ENCODE results near the gene SSH3. TPM values are rescaled to one million over a fixed set of nuclear protein-coding genes. Genes with fewer than 3 reads are reported as not detected.
A peak's percentile ranks its signal among the peaks of the same experiment; 100 is the strongest.

The SSH3 gene
- total RNA-seq, 1 donor from 2014 or later: 55.4 TPM

GRCh38 chr11:67313125-67313890, 10.0 kb downstream of the SSH3 start:
- peak overlapping the region; percentile 61 for H3K27ac Mint-ChIP-seq
- H3K36me3 Mint-ChIP-seq: peaks cover 1% of the 10 kb centered on the region
- H3K4me1 Mint-ChIP-seq: peaks cover 10% of the 10 kb centered on the region
- DNase-seq (ENCODE audit: low spot score in 2 of 2, unreplicated experiment in 2 of 2): no peak
- H3K27me3 Mint-ChIP-seq (ENCODE audit: low read depth): no peaks in the 10 kb centered on the region
- no peak overlapping the region for H3K4me3 Mint-ChIP-seq
- no peak for TF ChIP-seq CTCF (IDR thresholded peaks at IDR 0.05; ENCODE audit: unreplicated experiment)
- no peaks in the 10 kb centered on the region for H3K9me3 Mint-ChIP-seq

- H3K4me1 Mint-ChIP-seq: peaks cover 16% of the 10 kb centered on the region
- no peak overlapping the region for H3K27ac Mint-ChIP-seq
- TF ChIP-seq CTCF (IDR thresholded peaks at IDR 0.05; ENCODE audit: unreplicated experiment): no peak
- peaks cover 1% of the 10 kb centered on the region for H3K36me3 Mint-ChIP-seq
- H3K9me3 Mint-ChIP-seq: no peaks in the 10 kb centered on the region
- H3K27me3 Mint-ChIP-seq (ENCODE audit: low read depth): peaks cover 4% of the 10 kb centered on the region
- no peak overlapping the region for H3K4me3 Mint-ChIP-seq
- DNase-seq (ENCODE audit: low spot score in 2 of 2, unreplicated experiment in 2 of 2): no peak
These were observed 10.9 kb downstream of the SSH3 start for GRCh38 chr11:67314218-67314617.

GRCh38 chr11:67315325-67315909, 12.1 kb downstream of the SSH3 start:
- Mint-ChIP-seq H3K27ac (no peak overlapping the region), H3K4me3 (peak overlapping the region; percentile 56), H3K4me1 (peaks cover 16% of the 10 kb centered on the region)

GRCh38 chr11:67316882-67317204, 13.5 kb downstream of the SSH3 start:
- H3K4me3 Mint-ChIP-seq: peak overlapping the region; percentile 95
- H3K9me3 Mint-ChIP-seq: no peaks in the 10 kb centered on the region
- H3K36me3 Mint-ChIP-seq: no peaks in the 10 kb centered on the region
- DNase-seq (ENCODE audit: low spot score in 2 of 2, unreplicated experiment in 2 of 2): no peak
- peaks cover 16% of the 10 kb centered on the region for H3K4me1 Mint-ChIP-seq
- H3K27ac Mint-ChIP-seq: peak overlapping the region; percentile 99
- H3K27me3 Mint-ChIP-seq (ENCODE audit: low read depth): peaks cover 4% of the 10 kb centered on the region
- TF ChIP-seq CTCF (IDR thresholded peaks at IDR 0.05; ENCODE audit: unreplicated experiment): no peak

More at GRCh38 chr11:67315325-67315909, 12.1 kb downstream of the SSH3 start:
- Mint-ChIP-seq H3K27me3 (ENCODE audit: low read depth) (peaks cover 4% of the 10 kb centered on the region), H3K9me3 (no peaks in the 10 kb centered on the region), H3K36me3 (no peaks in the 10 kb centered on the region)
- no peak for DNase-seq (ENCODE audit: low spot score in 2 of 2, unreplicated experiment in 2 of 2)
- no peak for TF ChIP-seq CTCF (IDR thresholded peaks at IDR 0.05; ENCODE audit: unreplicated experiment)

- Mint-ChIP-seq H3K27ac (peak overlapping the region; percentile 99), H3K27me3 (ENCODE audit: low read depth) (peaks cover 4% of the 10 kb centered on the region), H3K36me3 (no peaks in the 10 kb centered on the region), H3K4me3 (peak overlapping the region; percentile 95), H3K4me1 (peaks cover 15% of the 10 kb centered on the region), H3K9me3 (no peaks in the 10 kb centered on the region)
- DNase-seq (ENCODE audit: low spot score in 2 of 2, unreplicated experiment in 2 of 2): peak; percentile 96 to 99
- peak; percentile 91 for TF ChIP-seq CTCF (IDR thresholded peaks at IDR 0.05; ENCODE audit: unreplicated experiment)
These were observed 14.0 kb downstream of the SSH3 start for GRCh38 chr11:67317205-67317887.

Data from mesothelial cell of epicardium (in vitro differentiated cells).